HepG2 (cell line): ENCODE measurements around the gene SMTN. TPM values are rescaled to one million over a fixed set of nuclear protein-coding genes. Genes with fewer than 3 reads are reported as not detected.

ENCODE experiments used
- AGO2 ChIP-seq: fragments of 200-400 bp; formaldehyde crosslinking; optimal IDR thresholded peaks from 2 replicates; pipeline ENCODE3; 2017; ENCODE audit warnings: mild to moderate bottlenecking, low read depth, low read length, moderate library complexity
- CEBPG ChIP-seq: IDR thresholded peaks from 2 replicates; pipeline ENCODE4 v1.6.1; 2016
- CHD4 ChIP-seq: fragments of 200-600 bp; sonication (generic); IDR thresholded peaks from 2 replicates; pipeline ENCODE4 v1.7.0; 2017; ENCODE audit warnings: mild to moderate bottlenecking, low read length, borderline replicate concordance
- CREB1 ChIP-seq, 2 experiments: fragments of 450-650 bp in 1 of 2; IDR thresholded peaks; 2 replicates each; pipeline ENCODE4 v1.6.1; 2016 to 2017; ENCODE audit warnings: control low read depth in 1 of 2, mild to moderate bottlenecking in 1 of 2, missing compliant biosample characterization in 1 of 2, missing genetic modification characterization in 1 of 2
- ETV6 ChIP-seq: sonication (generic); formaldehyde crosslinking; conservative IDR thresholded peaks from 2 replicates; pipeline ENCODE4 v1.4.0; 2020; ENCODE audit warnings: missing genetic modification reagents
- FOSL2 ChIP-seq: sonication (generic); formaldehyde crosslinking; IDR thresholded peaks from 2 replicates; pipeline ENCODE4 v1.4.0; 2020; ENCODE audit warnings: missing genetic modification reagents
- HNRNPK ChIP-seq: fragments of 200-400 bp; formaldehyde crosslinking; IDR thresholded peaks from 2 replicates; pipeline ENCODE4 v1.6.1; 2018; ENCODE audit warnings: low read length, low read depth, moderate library complexity, mild to moderate bottlenecking; ENCODE audit not compliant: poor library complexity, severe bottlenecking
- IKZF5 ChIP-seq: IDR thresholded peaks from 2 replicates; pipeline ENCODE4 v1.6.1; 2018; ENCODE audit warnings: missing genetic modification reagents, mild to moderate bottlenecking, missing compliant biosample characterization
- KAT8 ChIP-seq: IDR thresholded peaks from 2 replicates; pipeline ENCODE4 v1.6.1; 2016; ENCODE audit warnings: missing genetic modification reagents, missing compliant biosample characterization
- MED1 ChIP-seq: sonication (generic); formaldehyde crosslinking; IDR thresholded peaks from 2 replicates; pipeline ENCODE4 v1.4.0; 2020; ENCODE audit warnings: missing genetic modification reagents
- NCOA2 ChIP-seq: sonication (generic); formaldehyde crosslinking; IDR thresholded peaks from 2 replicates; pipeline ENCODE4 v1.8.0; 2022; ENCODE audit warnings: inconsistent platforms
- NFKB2 ChIP-seq: sonication (generic); formaldehyde crosslinking; IDR thresholded peaks from 2 replicates; pipeline ENCODE4 v1.4.0; 2020; ENCODE audit warnings: missing genetic modification reagents, borderline replicate concordance
- POLR2AphosphoS5 ChIP-seq: IDR thresholded peaks from 2 replicates; pipeline ENCODE4 v1.6.1; 2012; ENCODE audit warnings: low read depth, low read length
- POLR2G ChIP-seq: fragments of 200-400 bp; formaldehyde crosslinking; IDR thresholded peaks from 2 replicates; pipeline ENCODE4 v1.6.1; 2018; ENCODE audit warnings: mild to moderate bottlenecking, low read depth, low read length, moderate library complexity
- REL ChIP-seq: sonication (generic); formaldehyde crosslinking; conservative IDR thresholded peaks from 2 replicates; pipeline ENCODE4 v1.8.0; 2022; ENCODE audit warnings: mild to moderate bottlenecking, missing genetic modification reagents, moderate library complexity
- SOX5 ChIP-seq: IDR thresholded peaks from 2 replicates; pipeline ENCODE4 v1.6.1; 2016; ENCODE audit warnings: borderline replicate concordance
- TBX2 ChIP-seq: sonication (generic); formaldehyde crosslinking; IDR thresholded peaks from 2 replicates; pipeline ENCODE4 v1.5.0; 2020; ENCODE audit warnings: missing genetic modification reagents, mild to moderate bottlenecking, borderline replicate concordance
- XRCC5 ChIP-seq: fragments of 200-400 bp; formaldehyde crosslinking; optimal IDR thresholded peaks from 2 replicates; pipeline ENCODE3; 2017; ENCODE audit warnings: mild to moderate bottlenecking, low read length
- ZBTB4 ChIP-seq: sonication (generic); formaldehyde crosslinking; IDR thresholded peaks from 2 replicates; pipeline ENCODE4 v1.4.0; 2020; ENCODE audit warnings: missing genetic modification reagents, mild to moderate bottlenecking, borderline replicate concordance
- ZNF24 ChIP-seq: fragments of 450-650 bp; IDR thresholded peaks from 2 replicates; pipeline ENCODE4 v1.6.1; 2017; ENCODE audit warnings: antibody characterized with exemption, mild to moderate bottlenecking
- ZNF274 ChIP-seq: sonication (generic); formaldehyde crosslinking; IDR thresholded peaks from 2 replicates; pipeline ENCODE4 v1.5.1; 2020; ENCODE audit warnings: mild to moderate bottlenecking, missing genetic modification reagents
- ZNF350 ChIP-seq: sonication (generic); formaldehyde crosslinking; IDR thresholded peaks from 2 replicates; pipeline ENCODE4 v1.4.0; 2020; ENCODE audit warnings: mild to moderate bottlenecking, low read depth, missing genetic modification reagents, borderline replicate concordance
- ZNF619 ChIP-seq: sonication (generic); formaldehyde crosslinking; IDR thresholded peaks from 2 replicates; pipeline ENCODE4 v1.4.0; 2020; ENCODE audit warnings: mild to moderate bottlenecking, missing genetic modification reagents
- ZNF629 ChIP-seq: sonication (generic); formaldehyde crosslinking; conservative IDR thresholded peaks from 2 replicates; pipeline ENCODE4 v1.5.0; 2020; ENCODE audit warnings: missing genetic modification reagents
- ZSCAN5A ChIP-seq: sonication (generic); formaldehyde crosslinking; IDR thresholded peaks from 2 replicates; pipeline ENCODE4 v1.8.0; 2022; ENCODE audit warnings: mild to moderate bottlenecking, missing genetic modification reagents, borderline replicate concordance
- ZZZ3 ChIP-seq: sonication (generic); formaldehyde crosslinking; IDR thresholded peaks from 2 replicates; pipeline ENCODE4 v1.4.0; 2020; ENCODE audit warnings: missing genetic modification reagents, mild to moderate bottlenecking, borderline replicate concordance
- polyA plus RNA-seq, 8 experiments: library from polyadenylated mRNA; depleted of rRNA in 3 of 8; stranded (reverse) in 7 of 8; unstranded in 1 of 8; fragments of >200 nt; fragmentation: Illumina TruSeq in 4 of 8; extraction: Trizol in 4 of 8; gene quantifications; 2 replicates each; pipeline versions ENCODE4 v1.2.1 to v1.2.3, GENCODE V29; 2011 to 2016; ENCODE audit warnings: low read depth in 4 of 8, missing spikeins in 1 of 8, mixed read lengths in 1 of 8; ENCODE audit not compliant: insufficient read depth in 1 of 8
- total RNA-seq, 5 experiments: library from RNA; depleted of rRNA; stranded (reverse); fragments of >200 nt; fragmentation: Illumina TruSeq; extraction: Trizol; gene quantifications; 2 replicates each; pipeline ENCODE4 v1.2.3, GENCODE V29; 2016; ENCODE audit warnings: low read depth in 1 of 5

SMTN gene
- total and polyA plus RNA-seq, 2 of the 13 experiments (the other 11 are each of a cell fraction or from before 2014, with no cell fraction given), result 14.7 to 26.1 TPM

GRCh38 chr22:31079095-31079642, 1.9 kb upstream of the SMTN start (continued):
- TF ChIP-seq ZNF629 (CRISPR knock-in tag) (peak; percentile 65), MED1 (peak; percentile 85), TBX2 (peak; percentile 83), REL (CRISPR knock-in tag) (0 out of 2 replicates have a peak, but pooled peaks have one; percentile 1), FOSL2 (CRISPR knock-in tag) (peak; percentile 67), CREB1 (IDR thresholded peaks at IDR 0.05) (no peak), CREB1 (CRISPR knock-in tag; IDR thresholded peaks at IDR 0.05) (peak; percentile 47; the same call in 1 of the 2 replicates), ZNF274 (CRISPR knock-in tag) (0 out of 2 replicates have a peak, but pooled peaks have one; percentile 14), AGO2 (no peak), CEBPG (CRISPR knock-in tag) (peak; percentile 20; the same call in 1 of the 2 replicates), ETV6 (CRISPR knock-in tag) (no peak), POLR2AphosphoS5 (peak; percentile 55), ZSCAN5A (CRISPR knock-in tag) (0 out of 2 replicates have a peak, but pooled peaks have one; percentile 52), NCOA2 (CRISPR knock-in tag) (peak; percentile 69; the same call in 1 of the 2 replicates), IKZF5 (CRISPR knock-in tag) (0 out of 2 replicates have a peak, but pooled peaks have one; percentile 65), POLR2G (peak; percentile 58; the same call in 1 of the 2 replicates), NFKB2 (CRISPR knock-in tag) (0 out of 2 replicates have a peak, but pooled peaks have one; percentile 48), XRCC5 (peak; percentile 71), ZNF24 (no peak), ZBTB4 (CRISPR knock-in tag) (no peak), ZZZ3 (no peak), ZNF350 (peak; percentile 59), HNRNPK (no peak), ZNF619 (CRISPR knock-in tag) (peak; percentile 85; the same call in 1 of the 2 replicates), CHD4 (peak; percentile 8; the same call in 1 of the 2 replicates), SOX5 (CRISPR knock-in tag) (peak; percentile 73), KAT8 (CRISPR knock-in tag) (peak; percentile 64; the same call in 1 of the 2 replicates)
